Large intestine (tissue), 1 donor: Measurements from ENCODE around the gene OR52M1. TPM values are rescaled to one million over a fixed set of nuclear protein-coding genes. Genes with fewer than 3 reads are reported as not detected.

Source experiments
- polyA plus RNA-seq: library from polyadenylated mRNA; unstranded; fragments of 120-200 nt; gene quantifications from one replicate; pipeline ENCODE4 v1.2.1, GENCODE V29; 2013

Gene OR52M1
- polyA plus RNA-seq, 1 donor = not detected

Other genes starting within 250 kb of the OR52M1 start
- not detected for gene OR52B4, start 176.8 kb upstream of the OR52M1 start, polyA plus RNA-seq
- 48.5 TPM for gene TRIM21, start 151.5 kb upstream of the OR52M1 start, polyA plus RNA-seq
- 0.04 TPM for gene OR52K2, start 95.9 kb upstream of the OR52M1 start, polyA plus RNA-seq
- gene OR52K1, start 62.5 kb upstream of the OR52M1 start, polyA plus RNA-seq = 0.25 TPM
- 0.03 TPM for gene OR52I2, start 36.6 kb downstream of the OR52M1 start, polyA plus RNA-seq
- gene OR52I1, start 48.8 kb downstream of the OR52M1 start, polyA plus RNA-seq = 0.03 TPM
- gene TRIM68, start 63.0 kb downstream of the OR52M1 start, polyA plus RNA-seq = 19.8 TPM
- gene OR51D1, start 92.3 kb downstream of the OR52M1 start, polyA plus RNA-seq = 0.01 TPM
- 3.0 TPM for gene OR51E1, start 98.8 kb downstream of the OR52M1 start, polyA plus RNA-seq
- gene OR51E2, start 152.7 kb downstream of the OR52M1 start, polyA plus RNA-seq = 0.34 TPM
- gene MMP26, start 159.6 kb downstream of the OR52M1 start, polyA plus RNA-seq = not detected
- not detected for gene OR51F1, start 224.7 kb downstream of the OR52M1 start, polyA plus RNA-seq